NT2/D1 (cell line): ENCODE data around the gene PTPRT.

Experiments used
- DNase-seq: peaks from one replicate; pipeline ENCODE4 v3.0.0-alpha.2; 2011; ENCODE audit warnings: low read depth, low spot score
- H3K27me3 ChIP-seq: 2 replicates; pipeline ENCODE4 v1.6.0; 2011; ENCODE audit warnings: mild to moderate bottlenecking; ENCODE audit not compliant: insufficient read length, insufficient read depth
- H3K36me3 ChIP-seq: 2 replicates; pipeline ENCODE4 v1.6.1; 2011; ENCODE audit warnings: mild to moderate bottlenecking, low read length, mixed read lengths; ENCODE audit not compliant: insufficient read depth, insufficient read length
- H3K4me1 ChIP-seq: 2 replicates; pipeline ENCODE4 v1.5.1; 2011; ENCODE audit not compliant: insufficient read depth, insufficient read length
- H3K4me3 ChIP-seq: 2 replicates; pipeline ENCODE4 v1.5.1; 2011; ENCODE audit warnings: low read depth; ENCODE audit not compliant: insufficient read length
- H3K9ac ChIP-seq: 2 replicates; pipeline ENCODE4 v1.6.0; 2011; ENCODE audit warnings: low read depth; ENCODE audit not compliant: insufficient read length
- H3K9me3 ChIP-seq: 2 replicates; pipeline ENCODE4 v1.5.1; 2011; ENCODE audit warnings: mild to moderate bottlenecking, low read length; ENCODE audit not compliant: insufficient read depth
- SUZ12 ChIP-seq: IDR thresholded peaks from 2 replicates; pipeline ENCODE4 v1.6.1; 2011; ENCODE audit not compliant: insufficient read length, insufficient read depth; ENCODE audit errors: extremely low read depth
- YY1 ChIP-seq: IDR thresholded peaks from 2 replicates; pipeline ENCODE4 v1.6.1; 2011; ENCODE audit not compliant: insufficient read length, insufficient read depth
- ZNF274 ChIP-seq: IDR thresholded peaks from 2 replicates; pipeline ENCODE4 v1.6.1; 2011; ENCODE audit warnings: mild to moderate bottlenecking, low read depth, low read length

Gene PTPRT

DNA sequence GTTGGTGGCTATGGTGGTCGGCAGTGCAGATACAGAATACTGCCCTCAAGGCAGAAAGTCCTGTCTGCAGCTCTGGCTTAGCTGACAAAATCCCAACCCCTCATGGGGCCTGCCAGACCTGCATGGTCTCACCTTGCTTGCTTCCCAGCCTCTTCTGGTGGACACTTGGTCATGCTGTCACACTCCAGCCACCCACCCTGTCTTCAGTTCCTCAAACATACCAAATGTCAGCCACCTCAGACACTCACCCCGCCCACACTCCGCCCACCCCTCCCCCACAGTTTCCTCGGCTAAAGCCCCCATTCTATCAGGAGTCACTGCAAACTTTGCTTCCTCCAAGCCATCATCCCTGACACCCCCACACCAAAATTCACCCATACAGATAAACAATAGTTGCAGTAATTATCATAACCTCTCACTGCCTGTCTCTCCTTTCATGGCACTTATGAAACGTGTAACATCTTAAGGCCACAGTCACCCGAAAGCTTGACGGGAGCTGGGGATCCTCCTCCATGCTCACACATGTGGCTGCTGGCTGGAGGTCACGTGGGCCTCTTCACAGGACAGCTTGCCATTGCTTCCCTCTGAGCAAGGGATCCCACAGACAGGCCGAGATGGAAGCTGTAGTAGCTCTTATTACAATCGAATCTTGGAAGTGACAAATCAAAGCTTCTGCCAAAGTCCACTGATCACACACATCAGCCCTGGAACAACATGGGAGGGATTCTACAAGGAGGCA is 202.2 kb downstream of the PTPRT start:
- Histone ChIP-seq H3K4me1 (peaks cover 5% of the 10 kb centered on the region), H3K36me3 (no peaks in the 10 kb centered on the region), H3K27me3 (no peaks in the 10 kb centered on the region), H3K9me3 (no peaks in the 10 kb centered on the region; the same call in 1 of the 2 replicates), H3K9ac (no peak overlapping the region), H3K4me3 (no peak overlapping the region)
- DNase-seq = no peak
- TF ChIP-seq YY1 (no peak), SUZ12 (no peak), ZNF274 (no peak)

GRCh38 chr20:42986143-42986773 is 203.4 kb downstream of the PTPRT start:
- H3K9ac ChIP-seq = no peak overlapping the region
- peaks cover 8% of the 10 kb centered on the region; the same call in 1 of the 2 replicates for H3K9me3 ChIP-seq
- no peaks in the 10 kb centered on the region for H3K27me3 ChIP-seq
- no peak overlapping the region for H3K4me3 ChIP-seq
- H3K4me1 ChIP-seq = peaks cover 6% of the 10 kb centered on the region
- H3K36me3 ChIP-seq = no peaks in the 10 kb centered on the region
- TF ChIP-seq ZNF274 = no peak
- no peak for TF ChIP-seq SUZ12
- no peak for TF ChIP-seq YY1
- no peak for DNase-seq

GRCh38 chr20:42985628-42986027 is 204.1 kb downstream of the PTPRT start:
- Histone ChIP-seq H3K27me3 (no peaks in the 10 kb centered on the region), H3K4me1 (peaks cover 8% of the 10 kb centered on the region), H3K9ac (no peak overlapping the region), H3K9me3 (peaks cover 10% of the 10 kb centered on the region; the same call in 1 of the 2 replicates), H3K36me3 (no peaks in the 10 kb centered on the region), H3K4me3 (no peak overlapping the region)
- no peak for DNase-seq
- TF ChIP-seq ZNF274 (no peak), YY1 (no peak), SUZ12 (no peak)

GRCh38 chr20:42982218-42982617 is 207.5 kb downstream of the PTPRT start:
- Histone ChIP-seq H3K27me3 (no peaks in the 10 kb centered on the region), H3K4me1 (peaks cover 7% of the 10 kb centered on the region), H3K9ac (no peak overlapping the region), H3K36me3 (no peaks in the 10 kb centered on the region), H3K9me3 (peaks cover 17% of the 10 kb centered on the region; the same call in 1 of the 2 replicates), H3K4me3 (no peak overlapping the region)
- no peak for DNase-seq
- TF ChIP-seq SUZ12 (no peak), YY1 (no peak), ZNF274 (no peak)

DNA sequence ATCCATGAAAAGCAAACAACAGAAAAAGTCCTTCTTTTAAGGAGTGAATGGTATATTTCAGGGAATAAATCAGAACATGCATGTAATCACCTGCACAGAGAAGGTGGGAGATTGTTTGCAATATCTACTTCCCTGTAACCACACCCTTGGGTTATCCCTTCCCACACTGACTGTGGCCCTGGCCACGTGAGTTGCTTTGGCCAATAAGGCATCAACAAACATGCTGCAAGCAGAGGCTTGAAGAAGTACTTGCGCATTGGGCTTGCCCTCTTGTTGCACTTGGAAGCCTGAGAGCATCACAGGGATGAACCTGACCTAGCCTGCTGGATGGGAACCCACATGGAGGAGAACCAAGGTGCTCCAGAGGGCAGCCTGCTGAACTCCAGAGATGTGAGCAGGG is 208.5 kb downstream of the PTPRT start:
- H3K9ac ChIP-seq = no peak overlapping the region
- H3K4me3 ChIP-seq = no peak overlapping the region
- no peaks in the 10 kb centered on the region for H3K27me3 ChIP-seq
- H3K9me3 ChIP-seq = peaks cover 17% of the 10 kb centered on the region; the same call in 1 of the 2 replicates
- DNase-seq = no peak
- peaks cover 3% of the 10 kb centered on the region for H3K4me1 ChIP-seq
- no peak for TF ChIP-seq ZNF274
- no peak for TF ChIP-seq YY1
- no peak for TF ChIP-seq SUZ12
- no peaks in the 10 kb centered on the region for H3K36me3 ChIP-seq

DNA sequence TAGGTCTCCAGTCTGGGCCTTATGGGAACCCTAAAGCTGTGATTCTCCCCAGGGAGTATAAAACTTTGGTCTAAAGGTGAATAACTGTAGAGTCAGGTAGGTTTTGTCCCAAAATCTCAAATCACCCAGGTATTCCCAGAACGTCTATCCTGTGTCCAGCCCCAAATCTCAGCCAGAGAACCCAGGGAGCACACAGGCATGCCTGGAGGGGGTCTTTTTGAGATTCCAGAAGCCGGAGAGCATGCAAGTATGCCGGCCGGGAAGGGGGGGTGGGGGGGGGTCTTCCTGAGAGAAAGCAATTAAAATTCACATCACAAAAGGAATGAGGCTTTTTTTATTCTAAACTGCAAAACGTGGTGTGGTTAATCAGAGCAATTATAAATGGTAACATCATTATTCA is 210.0 kb downstream of the PTPRT start:
- TF ChIP-seq ZNF274 (no peak), SUZ12 (no peak), YY1 (no peak)
- Histone ChIP-seq H3K9ac (no peak overlapping the region), H3K9me3 (peaks cover 17% of the 10 kb centered on the region; the same call in 1 of the 2 replicates), H3K36me3 (no peaks in the 10 kb centered on the region), H3K4me1 (peaks cover 3% of the 10 kb centered on the region), H3K27me3 (no peaks in the 10 kb centered on the region), H3K4me3 (no peak overlapping the region)
- no peak for DNase-seq

DNA sequence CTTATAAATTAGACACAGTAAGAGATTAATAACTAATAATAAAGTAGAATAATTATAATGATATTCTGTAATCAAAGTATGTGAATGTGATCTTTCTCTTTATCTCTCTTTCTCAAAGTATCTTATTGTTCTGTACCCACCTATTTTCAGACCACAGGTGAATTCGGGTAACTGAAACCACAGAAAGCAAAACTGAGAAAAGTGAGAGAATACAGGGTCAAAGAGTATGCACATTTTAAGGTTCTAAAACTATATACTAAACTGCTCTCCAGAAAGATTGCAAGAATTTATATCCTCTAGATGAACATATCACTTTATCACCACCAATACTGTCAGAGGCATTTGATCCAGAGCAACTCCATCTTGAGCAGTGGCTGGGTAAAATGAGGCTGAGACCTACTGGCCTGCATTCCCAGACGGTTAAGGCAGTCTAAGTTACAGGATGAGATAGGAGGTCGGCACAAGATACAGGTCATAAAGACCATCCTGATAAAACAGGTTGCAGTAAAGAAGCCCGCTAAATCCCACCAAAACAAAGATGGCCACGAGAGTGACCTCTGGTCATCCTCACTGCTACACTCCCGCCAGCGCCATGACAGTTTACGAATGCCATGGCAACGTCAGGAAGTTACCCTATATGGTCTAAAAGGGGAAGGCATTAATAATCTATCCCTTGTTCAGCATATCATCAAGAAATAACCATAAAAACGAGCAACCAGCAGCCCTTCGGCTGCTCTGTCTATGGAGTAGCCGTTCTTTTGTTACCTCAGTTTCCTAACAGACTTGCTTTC is 211.3 kb downstream of the PTPRT start:
- H3K4me3 ChIP-seq = no peak overlapping the region
- H3K27me3 ChIP-seq = no peaks in the 10 kb centered on the region
- no peaks in the 10 kb centered on the region for H3K36me3 ChIP-seq
- TF ChIP-seq SUZ12 (no peak), YY1 (no peak), ZNF274 (no peak)
- DNase-seq = no peak
- no peak overlapping the region for H3K9ac ChIP-seq
- H3K4me1 ChIP-seq = peaks cover 3% of the 10 kb centered on the region
- peaks cover 17% of the 10 kb centered on the region; the same call in 1 of the 2 replicates for H3K9me3 ChIP-seq
